ENCODE data around the gene DPM3. TPM values are rescaled to one million over a fixed set of nuclear protein-coding genes. Genes with fewer than 3 reads are reported as not detected.

DPM3 gene
- total and polyA plus RNA-seq, 2 donors (not counting 1 experiment from before 2014, with no cell fraction given): 39.9 to 97.3 TPM

DNA sequence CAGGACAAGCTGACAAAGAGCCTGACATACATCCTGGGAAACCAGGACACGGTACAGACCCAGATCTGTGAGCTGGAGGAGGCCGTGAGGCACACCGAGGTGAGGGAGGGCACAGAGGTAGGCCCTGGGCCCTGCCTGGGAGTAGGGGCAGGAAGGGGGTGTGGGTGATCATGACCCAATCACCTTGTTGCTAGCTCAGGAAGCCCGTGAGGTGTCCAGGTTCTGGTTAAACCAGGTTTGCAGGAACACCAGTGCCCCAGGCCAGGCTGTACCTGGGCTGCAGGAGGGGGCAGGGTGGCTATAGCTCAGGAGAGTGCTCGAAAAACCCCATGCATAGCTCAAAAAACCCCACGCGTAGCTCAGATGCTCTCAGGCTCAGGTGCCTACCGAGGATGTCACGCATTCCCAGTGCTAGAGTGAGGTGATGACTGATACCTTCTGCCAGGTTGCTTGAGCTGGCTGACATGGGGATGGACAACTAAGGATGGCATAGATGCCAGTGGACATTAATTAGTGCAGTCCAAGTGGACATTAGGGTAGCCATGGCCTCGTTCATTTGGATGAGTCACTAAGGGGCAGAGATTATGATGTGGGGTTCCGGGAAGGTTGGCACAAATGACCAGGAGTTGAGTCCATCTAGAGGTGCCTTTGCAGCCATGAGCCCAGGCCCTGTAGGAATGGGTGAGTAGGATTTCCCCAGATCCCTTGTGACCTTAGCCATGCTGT is 37.0 kb upstream of the DPM3 start:
- Histone ChIP-seq H3K79me2 (ENCODE audit: control insufficient read depth, insufficient read depth, low read length) (peaks cover 15% of the 10 kb centered on the region), H3K27ac (ENCODE audit: low read length in 2 of 2) (no peak overlapping the region), H3K27me3 (replicated peaks in 1 of 4; ENCODE audit: control extremely low read depth in 1 of 4, control insufficient read depth in 3 of 4, insufficient read depth in 4 of 4, low read length in 3 of 4) (no peaks in the 10 kb centered on the region), H3K36me3 (replicated peaks in 1 of 2; ENCODE audit: control extremely low read depth in 1 of 2, control insufficient read depth in 1 of 2, extremely low read depth in 1 of 2, insufficient read depth in 2 of 2, low read length in 1 of 2) (no peaks in the 10 kb centered on the region), H4K20me1 (ENCODE audit: control insufficient read depth, insufficient read depth, low read length, poor library complexity, severe bottlenecking) (no peaks in the 10 kb centered on the region), H2AFZ (ENCODE audit: insufficient read depth, low read depth, low read length, poor library complexity, severe bottlenecking) (no peak overlapping the region), H3K4me3 (ENCODE audit: control extremely low read depth in 1 of 5, extremely low read depth in 1 of 5, insufficient read depth in 1 of 5, low read depth in 2 of 5, low read length in 4 of 5) (no peak overlapping the region), H3K4me1 (ENCODE audit: control insufficient read depth in 2 of 2, insufficient read depth in 2 of 2, low read length in 2 of 2) (peaks cover 19 to 28% of the 10 kb centered on the region in 2 donors), H3K4me2 (replicated peaks; ENCODE audit: low read depth, low read length, poor library complexity, severe bottlenecking) (no peak overlapping the region), H3K9ac (ENCODE audit: low read length) (no peak overlapping the region), H3K9me3 (ENCODE audit: control extremely low read depth in 1 of 3, control insufficient read depth in 2 of 3, insufficient read depth in 1 of 3, low read length in 2 of 3) (no peaks in the 10 kb centered on the region)
- no peaks in the 10 kb centered on the region for H3K27me3 Mint-ChIP-seq
- H3K27ac Mint-ChIP-seq: no peak overlapping the region
- WGBS (ENCODE audit: insufficient coverage): 85% methylated on average over 11 of the region's 11 CpGs
- H3K4me3 Mint-ChIP-seq: no peak overlapping the region
- intact Hi-C loops (cut with micrococcal nuclease): loop anchor here (2.0 kb wide), 1 partner anchor 15 kb away; no protein-coding TSS in a partner anchor
- peaks cover 29% of the 10 kb centered on the region for H3K4me1 Mint-ChIP-seq
- DNase-seq (peak; percentile 18), ATAC-seq (ENCODE audit: low read depth) (no peak)
- H3K9me3 Mint-ChIP-seq (ENCODE audit: insufficient read depth): no peaks in the 10 kb centered on the region
- TF ChIP-seq EZH2 (IDR thresholded peaks at IDR 0.05; ENCODE audit: borderline replicate concordance, insufficient read depth, low read depth, low read length, poor library complexity, severe bottlenecking): no peak
- TF ChIP-seq, protein P1, sequence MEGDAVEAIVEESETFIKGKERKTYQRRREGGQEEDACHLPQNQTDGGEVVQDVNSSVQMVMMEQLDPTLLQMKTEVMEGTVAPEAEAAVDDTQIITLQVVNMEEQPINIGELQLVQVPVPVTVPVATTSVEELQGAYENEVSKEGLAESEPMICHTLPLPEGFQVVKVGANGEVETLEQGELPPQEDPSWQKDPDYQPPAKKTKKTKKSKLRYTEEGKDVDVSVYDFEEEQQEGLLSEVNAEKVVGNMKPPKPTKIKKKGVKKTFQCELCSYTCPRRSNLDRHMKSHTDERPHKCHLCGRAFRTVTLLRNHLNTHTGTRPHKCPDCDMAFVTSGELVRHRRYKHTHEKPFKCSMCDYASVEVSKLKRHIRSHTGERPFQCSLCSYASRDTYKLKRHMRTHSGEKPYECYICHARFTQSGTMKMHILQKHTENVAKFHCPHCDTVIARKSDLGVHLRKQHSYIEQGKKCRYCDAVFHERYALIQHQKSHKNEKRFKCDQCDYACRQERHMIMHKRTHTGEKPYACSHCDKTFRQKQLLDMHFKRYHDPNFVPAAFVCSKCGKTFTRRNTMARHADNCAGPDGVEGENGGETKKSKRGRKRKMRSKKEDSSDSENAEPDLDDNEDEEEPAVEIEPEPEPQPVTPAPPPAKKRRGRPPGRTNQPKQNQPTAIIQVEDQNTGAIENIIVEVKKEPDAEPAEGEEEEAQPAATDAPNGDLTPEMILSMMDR (IDR thresholded peaks at IDR 0.05): no peak
- ChIA-PET POLR2A (interaction anchor here (0.6 to 1.1 kb wide), 2 partner anchors 16 to 768 kb away, joined by 5 to 8 read pairs; no protein-coding TSS in a partner anchor), CTCF (interaction anchor here (0.5 to 12.7 kb wide), 15 partner anchors 8 to 408 kb away, joined by 3 to 196 read pairs (median 6); partner anchors contain the start of genes MTX1 and THBS3)

DNA sequence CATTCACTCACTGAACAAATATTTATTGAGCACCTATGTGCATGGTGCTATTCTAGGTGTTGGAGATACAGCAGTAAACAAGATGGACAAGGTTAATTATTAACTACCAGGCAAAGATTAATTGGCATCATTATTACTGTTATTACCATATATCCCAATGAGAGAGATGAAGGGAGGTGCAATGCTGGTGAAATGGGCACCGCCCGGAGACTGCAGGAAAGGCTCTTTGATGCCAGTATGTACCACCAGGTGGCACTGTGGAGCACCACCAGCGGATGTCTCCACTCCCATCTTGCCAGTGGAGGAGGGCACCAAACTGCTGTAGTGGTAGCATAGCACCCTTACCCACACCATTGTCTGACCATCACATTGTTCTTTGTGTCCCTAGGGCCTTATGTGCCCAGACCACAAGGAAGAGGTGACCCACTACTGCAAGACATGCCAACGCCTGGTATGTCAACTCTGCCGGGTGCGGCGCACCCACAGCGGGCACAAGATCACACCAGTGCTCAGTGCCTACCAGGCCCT is 36.3 kb upstream of the DPM3 start:
- Histone ChIP-seq H3K27ac (ENCODE audit: low read length in 2 of 2) (no peak overlapping the region), H3K9ac (ENCODE audit: low read length) (no peak overlapping the region), H3K4me2 (replicated peaks; ENCODE audit: low read depth, low read length, poor library complexity, severe bottlenecking) (no peak overlapping the region), H3K9me3 (ENCODE audit: control extremely low read depth in 1 of 3, control insufficient read depth in 2 of 3, insufficient read depth in 1 of 3, low read length in 2 of 3) (no peaks in the 10 kb centered on the region), H3K27me3 (replicated peaks in 1 of 4; ENCODE audit: control extremely low read depth in 1 of 4, control insufficient read depth in 3 of 4, insufficient read depth in 4 of 4, low read length in 3 of 4) (no peaks in the 10 kb centered on the region), H3K4me3 (ENCODE audit: control extremely low read depth in 1 of 5, extremely low read depth in 1 of 5, insufficient read depth in 1 of 5, low read depth in 2 of 5, low read length in 4 of 5) (no peak overlapping the region), H3K36me3 (replicated peaks in 1 of 2; ENCODE audit: control extremely low read depth in 1 of 2, control insufficient read depth in 1 of 2, extremely low read depth in 1 of 2, insufficient read depth in 2 of 2, low read length in 1 of 2) (no peaks in the 10 kb centered on the region), H2AFZ (ENCODE audit: insufficient read depth, low read depth, low read length, poor library complexity, severe bottlenecking) (no peak overlapping the region), H3K79me2 (ENCODE audit: control insufficient read depth, insufficient read depth, low read length) (peaks cover 18% of the 10 kb centered on the region), H4K20me1 (ENCODE audit: control insufficient read depth, insufficient read depth, low read length, poor library complexity, severe bottlenecking) (no peaks in the 10 kb centered on the region), H3K4me1 (ENCODE audit: control insufficient read depth in 2 of 2, insufficient read depth in 2 of 2, low read length in 2 of 2) (peaks cover 24 to 33% of the 10 kb centered on the region in 2 donors)
- ChIA-PET CTCF (interaction anchor here (0.9 to 12.7 kb wide), 12 partner anchors 7 to 132 kb away, joined by 3 to 196 read pairs (median 8); partner anchors contain the start of genes MTX1 and THBS3), POLR2A (interaction anchor here (1.1 kb wide), 1 partner anchor 17 kb away, joined by 8 read pairs; no protein-coding TSS in a partner anchor)
- H3K27ac Mint-ChIP-seq: peak overlapping the region; percentile 43
- peaks cover 35% of the 10 kb centered on the region for H3K4me1 Mint-ChIP-seq
- H3K9me3 Mint-ChIP-seq (ENCODE audit: insufficient read depth): no peaks in the 10 kb centered on the region
- no peaks in the 10 kb centered on the region for H3K27me3 Mint-ChIP-seq
- peak; percentile 29 for ATAC-seq (ENCODE audit: low read depth)
- peak overlapping the region; percentile 33 for H3K4me3 Mint-ChIP-seq
- TF ChIP-seq, protein P1 (IDR thresholded peaks at IDR 0.05): peak; percentile 95
- no peak for TF ChIP-seq EZH2 (IDR thresholded peaks at IDR 0.05; ENCODE audit: borderline replicate concordance, insufficient read depth, low read depth, low read length, poor library complexity, severe bottlenecking)
- DNase-seq: peak; percentile 85
- intact Hi-C loops (cut with micrococcal nuclease): loop anchor here (1.0 to 2.0 kb wide), 4 partner anchors 16 to 147 kb away; partner anchors contain the start of gene MTX1
- WGBS (ENCODE audit: insufficient coverage): 36% methylated on average over 5 of the region's 8 CpGs

All from B cell (primary cell).